PC-9 (cell line): ENCODE data around the gene RPP25L. TPM values are rescaled to one million over a fixed set of nuclear protein-coding genes. Genes with fewer than 3 reads are reported as not detected.

Experiments
- BruUV-seq: library from RNA; stranded (reverse); fragments of 400-500 nt; replicated peaks from 2 replicates; lab custom pipeline; 2021; lab: Mats Ljungman, UMichigan
- CTCF ChIA-PET: fragments of 300-600 bp; sonication (Branson Sonifier 250); formaldehyde crosslinking; loops from one replicate; lab custom pipeline; 2022; ENCODE audit warnings: antibody characterized with exemption; lab: Charles Lee
- POLR2A ChIA-PET: fragments of 300-600 bp; sonication (Branson Sonifier 250); formaldehyde crosslinking; loops from one replicate; lab custom pipeline; 2022; ENCODE audit warnings: antibody characterized with exemption; ENCODE audit not compliant: unreplicated experiment; lab: Charles Lee
- DNase-seq, 2 experiments: peaks; one replicate each; pipeline versions ENCODE4 v3.0.0 to v3.0.0-alpha.2; 2015 to 2022; ENCODE audit warnings: mixed read lengths in 1 of 2
- H2AFZ ChIP-seq: fragments of 200-600 bp; sonication (generic); 2 replicates; pipeline ENCODE4 v1.8.1; 2017; ENCODE audit warnings: antibody characterized with exemption
- H3F3A ChIP-seq: fragments of 200-600 bp; sonication (generic); 2 replicates; pipeline ENCODE4 v1.8.1; 2017; ENCODE audit warnings: antibody characterized with exemption, mild to moderate bottlenecking, low read depth; ENCODE audit not compliant: insufficient read depth
- H3K27ac ChIP-seq: fragments of 200-600 bp; sonication (generic); 2 replicates; pipeline ENCODE4 v1.6.1; 2016; ENCODE audit warnings: mixed run types
- H3K27me3 ChIP-seq: fragments of 200-600 bp; sonication (generic); 2 replicates; pipeline ENCODE4 v1.6.1; 2016; ENCODE audit warnings: low read depth, mixed run types; ENCODE audit not compliant: insufficient read depth
- H3K36me3 ChIP-seq: fragments of 200-600 bp; sonication (generic); 2 replicates; pipeline ENCODE4 v1.6.1; 2016; ENCODE audit warnings: low read depth, mixed run types
- H3K4me1 ChIP-seq: fragments of 200-600 bp; sonication (generic); replicated peaks from 2 replicates; pipeline ENCODE4 v1.6.1; 2016; ENCODE audit warnings: mixed run types; ENCODE audit not compliant: insufficient read depth
- H3K4me2 ChIP-seq: fragments of 200-600 bp; sonication (generic); 2 replicates; pipeline ENCODE4 v1.6.1; 2017; ENCODE audit warnings: mixed run types
- H3K4me3 ChIP-seq: fragments of 200-600 bp; sonication (generic); 2 replicates; pipeline ENCODE4 v1.6.1; 2016; ENCODE audit warnings: mixed run types
- H3K79me2 ChIP-seq: fragments of 200-600 bp; sonication (generic); 2 replicates; pipeline ENCODE4 v1.6.1; 2017; ENCODE audit warnings: low read depth, mixed run types
- H3K9me2 ChIP-seq: fragments of 200-600 bp; sonication (generic); 2 replicates; pipeline ENCODE4 v1.8.1; 2017; ENCODE audit warnings: mild to moderate bottlenecking; ENCODE audit not compliant: insufficient read depth
- H3K9me3 ChIP-seq: fragments of 200-600 bp; sonication (generic); 2 replicates; pipeline ENCODE4 v1.8.1; 2016; ENCODE audit warnings: low read depth; ENCODE audit not compliant: insufficient read depth
- H4K20me1 ChIP-seq: fragments of 200-600 bp; sonication (generic); 2 replicates; pipeline ENCODE4 v1.8.1; 2017; ENCODE audit not compliant: insufficient read depth
- CTCF ChIP-seq: fragments of 200-600 bp; sonication (generic); conservative IDR thresholded peaks from 2 replicates; pipeline ENCODE4 v1.6.1; 2017; ENCODE audit warnings: mixed run types, antibody characterized with exemption, mild to moderate bottlenecking, moderate library complexity
- EZH2 ChIP-seq: fragments of 200-600 bp; sonication (generic); IDR thresholded peaks from 2 replicates; pipeline ENCODE4 v1.8.0; 2017; ENCODE audit warnings: antibody characterized with exemption, low read depth
- intact Hi-C: fragments of 100-400 bp; cut with micrococcal nuclease; formaldehyde crosslinking; loops from one replicate; pipeline ENCODE4 v1.10.0; 2022; ENCODE audit not compliant: unreplicated experiment
- total RNA-seq: library from RNA; stranded (reverse); gene quantifications from 2 replicates; pipeline ENCODE4 v1.2.3, GENCODE V29; 2021

RPP25L gene
- total RNA-seq, 1 experiment from 2014 or later = 15.6 TPM

GRCh38 chr9:34606905-34607304, 5.0 kb downstream of the RPP25L start:
- intact Hi-C loops = loop anchor here (10.0 kb wide), 1 partner anchor 352 kb away; no protein-coding TSS in a partner anchor
- no peaks in the 10 kb centered on the region for H3F3A ChIP-seq
- no peak for TF ChIP-seq CTCF
- TF ChIP-seq EZH2 = no peak
- no peak overlapping the region for H3K27ac ChIP-seq
- BruUV-seq = no TSS peak
- H2AFZ ChIP-seq = no peak overlapping the region
- POLR2A ChIA-PET = no interaction called here
- 0 out of 2 replicates have a peak, but pooled peaks cover 8% of the 10 kb centered on the region for H3K79me2 ChIP-seq
- no peak for DNase-seq
- H3K9me2 ChIP-seq = no peaks in the 10 kb centered on the region
- H3K27me3 ChIP-seq = no peaks in the 10 kb centered on the region
- no peaks in the 10 kb centered on the region for H3K4me1 ChIP-seq
- no peaks in the 10 kb centered on the region for H3K9me3 ChIP-seq
- no peaks in the 10 kb centered on the region for H3K36me3 ChIP-seq
- H4K20me1 ChIP-seq = no peaks in the 10 kb centered on the region
- no peak overlapping the region for H3K4me3 ChIP-seq
- CTCF ChIA-PET = no interaction called here
- H3K4me2 ChIP-seq = no peak overlapping the region

GRCh38 chr9:34606190-34606589, 5.7 kb downstream of the RPP25L start:
- ChIA-PET CTCF (no interaction called here), POLR2A (no interaction called here)
- H4K20me1 ChIP-seq = no peaks in the 10 kb centered on the region
- H3K36me3 ChIP-seq = no peaks in the 10 kb centered on the region
- H3K4me1 ChIP-seq = no peaks in the 10 kb centered on the region
- intact Hi-C loops = loop anchor here (10.0 kb wide), 1 partner anchor 351 kb away; no protein-coding TSS in a partner anchor
- H3K27me3 ChIP-seq = no peaks in the 10 kb centered on the region
- no peaks in the 10 kb centered on the region for H3K9me3 ChIP-seq
- no peaks in the 10 kb centered on the region for H3F3A ChIP-seq
- no peaks in the 10 kb centered on the region for H3K9me2 ChIP-seq
- no peak overlapping the region for H3K27ac ChIP-seq
- 0 out of 2 replicates have a peak, but pooled peaks cover 2% of the 10 kb centered on the region for H3K79me2 ChIP-seq
- no peak overlapping the region for H3K4me3 ChIP-seq
- no peak overlapping the region for H3K4me2 ChIP-seq
- BruUV-seq = no TSS peak
- TF ChIP-seq EZH2 (no peak), CTCF (no peak)
- H2AFZ ChIP-seq = no peak overlapping the region
- DNase-seq = no peak

GRCh38 chr9:34603610-34604231, 8.2 kb downstream of the RPP25L start:
- Histone ChIP-seq H2AFZ (no peak overlapping the region), H4K20me1 (no peaks in the 10 kb centered on the region), H3K27me3 (no peaks in the 10 kb centered on the region), H3K9me3 (no peaks in the 10 kb centered on the region), H3K4me2 (no peak overlapping the region), H3K4me3 (no peak overlapping the region), H3K36me3 (no peaks in the 10 kb centered on the region), H3F3A (no peaks in the 10 kb centered on the region), H3K79me2 (no peaks in the 10 kb centered on the region), H3K4me1 (no peaks in the 10 kb centered on the region), H3K9me2 (no peaks in the 10 kb centered on the region), H3K27ac (no peak overlapping the region)
- peak; percentile 37 to 63 for DNase-seq
- peak; percentile 90 for TF ChIP-seq CTCF
- TF ChIP-seq EZH2 = no peak
- intact Hi-C loops = loop anchor here (2.0 to 10.0 kb wide), 3 partner anchors 101 to 349 kb away; no protein-coding TSS in a partner anchor
- POLR2A ChIA-PET = no interaction called here
- BruUV-seq = no TSS peak
- CTCF ChIA-PET = interaction anchor here (0.7 to 1.2 kb wide), 3 partner anchors 35 to 173 kb away, joined by 3 to 5 read pairs (median 3); no protein-coding TSS in a partner anchor
